HG03565 (cell line): ENCODE measurements around the gene CYLD.

Experiments used
- ATAC-seq: cut with Tn5 transposase; IDR thresholded peaks from one replicate; pipeline ENCODE4 v1.9.1; 2021; ENCODE audit warnings: mild to moderate bottlenecking, moderate library complexity; ENCODE audit not compliant: unreplicated experiment

CYLD gene

GRCh38 chr16:50737420-50737959 is 4.4 kb upstream of the CYLD start:
- ATAC-seq: no peak

DNA sequence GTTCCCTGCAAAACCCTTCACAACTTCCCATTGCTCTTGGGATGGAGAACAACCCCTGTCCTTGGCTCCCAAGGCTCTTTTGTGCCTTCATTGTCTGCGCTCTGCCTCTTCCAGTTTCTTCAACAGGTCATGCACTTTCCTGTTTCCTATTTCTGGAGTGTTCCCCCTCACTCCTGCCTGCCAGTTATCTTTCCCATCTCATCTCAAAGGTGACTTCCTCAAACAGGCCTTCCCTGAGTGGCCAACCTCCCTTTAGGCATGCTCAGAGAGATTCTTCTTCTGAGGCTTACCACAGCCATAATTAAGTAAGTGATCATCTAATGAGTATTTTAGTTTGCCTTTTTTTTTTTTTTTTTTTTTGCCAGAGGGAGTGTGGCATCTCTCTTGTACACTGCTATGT is 2.9 kb upstream of the CYLD start:
- no peak for ATAC-seq

- ATAC-seq: no peak
These were observed 1.1 kb upstream of the CYLD start for GRCh38 chr16:50740736-50741135.

- no peak for ATAC-seq
These were observed 583 bp upstream of the CYLD start for GRCh38 chr16:50741225-50741780.

DNA sequence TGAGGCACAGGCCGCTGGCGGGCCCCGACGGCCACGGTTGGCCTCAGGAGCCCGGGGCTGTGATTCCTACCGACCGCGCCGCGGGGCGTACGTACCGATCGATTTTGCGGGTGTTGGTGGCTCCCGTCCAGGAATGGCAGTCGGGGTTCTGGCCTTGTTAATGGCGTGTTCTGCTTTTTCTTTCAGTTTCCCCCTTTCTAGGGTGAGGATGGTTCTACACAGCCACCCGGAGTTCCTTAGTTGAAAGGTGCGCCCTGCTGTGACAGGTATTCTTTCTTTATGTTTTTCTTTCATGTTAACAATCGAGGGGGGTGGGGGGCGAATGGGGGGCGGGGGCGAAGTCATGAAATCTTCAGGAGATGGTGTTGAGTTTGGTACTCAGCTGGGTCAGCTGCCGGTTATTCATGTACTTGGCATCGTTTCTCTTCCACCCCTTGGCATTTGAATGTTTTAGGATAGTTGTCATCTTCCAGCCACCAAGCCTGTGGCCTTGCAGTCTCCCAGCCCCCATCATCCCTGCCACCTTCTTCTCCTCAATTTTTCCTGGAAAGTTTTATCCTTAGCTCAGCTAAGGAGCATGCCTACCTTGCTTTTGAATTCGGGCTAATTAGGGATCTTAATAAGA is 802 bp downstream of the CYLD start:
- ATAC-seq: no peak

GRCh38 chr16:50743581-50744225 is 1.8 kb downstream of the CYLD start:
- no peak for ATAC-seq

DNA sequence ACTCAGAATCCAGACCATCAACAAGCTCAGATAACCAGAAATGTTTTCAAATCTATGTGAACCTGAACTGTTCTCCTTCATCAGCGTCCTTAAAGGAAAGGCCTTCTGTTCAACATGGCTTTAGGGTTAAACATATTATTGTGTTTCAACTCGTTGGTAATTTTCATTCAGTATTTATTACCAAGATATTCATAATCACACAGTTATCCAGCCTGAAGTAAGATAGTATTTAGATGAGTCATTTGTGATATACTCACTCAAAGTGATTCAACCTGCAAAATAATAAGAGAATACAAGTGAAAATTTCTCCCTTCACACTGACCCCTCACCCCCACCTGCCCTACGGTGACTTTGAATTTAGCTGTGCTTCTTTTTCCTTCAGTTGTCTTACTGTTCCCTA is 3.0 kb downstream of the CYLD start:
- ATAC-seq: no peak

DNA sequence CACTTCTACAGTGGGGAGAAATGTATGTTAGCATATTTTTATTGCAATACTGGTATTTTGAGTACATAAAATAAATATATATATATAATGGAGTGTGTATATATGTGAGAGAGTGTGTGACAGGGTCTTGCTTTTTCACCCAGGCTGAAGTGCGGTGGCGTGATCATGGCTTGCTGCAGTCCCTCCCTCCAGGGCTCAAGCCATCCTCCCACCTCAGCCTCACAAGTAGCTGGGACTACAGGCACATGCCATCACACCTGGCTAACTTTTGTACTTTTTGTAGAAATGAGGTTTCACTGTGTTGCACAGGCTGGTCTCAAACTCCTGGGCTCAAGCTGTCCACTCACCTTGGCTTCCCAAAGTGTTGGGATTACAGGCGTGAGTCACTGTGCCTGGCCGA is 4.1 kb downstream of the CYLD start:
- ATAC-seq: no peak

- no peak for ATAC-seq
These were observed 5.5 kb downstream of the CYLD start for GRCh38 chr16:50747207-50747956.

- ATAC-seq: no peak
These were observed 9.6 kb downstream of the CYLD start for GRCh38 chr16:50751528-50751927.

DNA sequence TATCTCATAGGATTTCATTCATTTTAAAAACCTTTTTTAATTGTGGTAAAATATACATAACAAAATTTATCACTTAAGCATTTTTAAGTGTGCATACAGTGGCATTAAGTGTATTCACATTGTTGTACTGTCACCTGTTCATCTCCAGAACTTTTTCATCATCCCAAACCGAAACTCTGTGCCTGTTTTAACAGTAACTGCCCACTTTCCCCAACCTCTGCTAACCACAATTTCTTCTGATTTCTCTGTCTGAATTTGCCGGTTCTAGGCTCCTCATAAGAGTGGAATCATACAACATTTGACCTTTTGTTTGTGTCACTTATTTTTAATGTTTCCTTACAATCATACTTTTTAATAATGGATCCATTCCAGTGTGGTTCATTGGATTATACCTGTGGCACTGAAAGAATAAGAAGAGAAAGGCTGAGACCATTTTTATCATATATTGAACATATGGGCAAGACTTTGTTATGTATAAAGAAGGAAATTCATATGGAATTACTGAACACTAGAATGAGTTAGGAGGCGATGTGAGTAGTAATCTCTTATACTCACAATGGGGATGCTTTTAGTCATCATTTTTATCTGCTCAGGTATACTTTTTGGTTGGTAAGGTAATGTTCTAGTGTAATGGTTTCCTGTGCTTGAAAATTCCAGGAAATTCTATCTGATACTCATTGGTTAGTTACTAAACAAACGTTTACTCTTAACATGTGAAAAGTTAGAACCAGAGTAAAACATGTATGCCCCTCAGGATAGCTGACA is 10.8 kb downstream of the CYLD start:
- no peak for ATAC-seq

DNA sequence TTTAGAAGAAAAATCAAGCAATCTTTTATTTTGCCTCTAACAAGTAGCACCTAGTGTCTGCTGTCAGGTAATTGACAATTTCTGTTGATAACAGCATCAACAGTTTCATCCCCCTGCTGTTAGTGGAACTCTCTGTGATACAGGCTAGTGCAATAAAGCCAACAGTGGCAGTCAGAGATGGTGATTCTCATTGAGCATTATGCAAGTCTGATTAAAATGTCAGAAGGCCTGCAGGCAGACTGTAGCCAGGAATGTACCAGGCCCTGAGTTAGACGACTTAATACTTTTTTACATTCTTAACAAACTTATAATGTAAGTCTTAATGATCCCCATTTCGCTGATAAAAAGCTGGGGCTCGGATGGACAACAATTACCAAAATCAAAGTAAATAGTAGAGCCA is 14.6 kb downstream of the CYLD start:
- no peak for ATAC-seq

DNA sequence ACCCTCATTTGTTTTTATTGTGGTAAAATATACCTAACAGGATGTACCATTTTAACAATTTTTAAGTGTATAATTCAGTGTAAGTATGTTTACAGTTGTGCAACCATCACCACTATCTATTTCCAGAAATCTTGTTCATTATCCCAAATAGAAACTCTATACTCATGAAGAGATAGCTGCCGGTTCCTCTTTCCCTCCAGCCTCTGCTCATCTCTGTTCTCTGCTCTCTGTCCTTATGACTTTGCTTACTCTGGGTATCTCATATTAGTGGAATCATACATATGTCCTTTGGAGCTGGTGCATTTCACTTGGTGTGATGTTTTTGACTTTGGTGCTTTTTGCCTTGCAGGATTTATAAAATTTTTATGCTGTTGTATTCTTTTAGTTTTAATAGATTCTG is 19.4 kb downstream of the CYLD start:
- no peak for ATAC-seq

DNA sequence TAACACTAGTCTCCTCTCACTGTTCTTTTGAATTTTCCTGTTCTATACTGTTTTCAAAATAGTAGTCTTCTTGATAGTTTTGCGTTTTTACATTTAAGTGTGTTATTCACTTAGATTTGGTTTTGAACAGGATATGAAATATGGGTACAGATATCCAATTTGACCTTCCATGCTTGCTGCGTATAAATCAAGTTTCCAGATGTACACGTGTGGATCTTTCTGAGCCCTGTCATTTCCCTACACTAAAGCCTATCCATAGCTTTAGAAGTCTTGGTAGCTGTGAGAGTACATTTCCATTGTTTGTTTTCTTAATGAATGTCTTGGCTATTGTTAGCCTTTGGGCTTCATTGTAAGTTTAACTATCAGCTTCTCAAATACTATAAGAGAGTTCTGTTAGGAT is 20.4 kb downstream of the CYLD start:
- no peak for ATAC-seq

DNA sequence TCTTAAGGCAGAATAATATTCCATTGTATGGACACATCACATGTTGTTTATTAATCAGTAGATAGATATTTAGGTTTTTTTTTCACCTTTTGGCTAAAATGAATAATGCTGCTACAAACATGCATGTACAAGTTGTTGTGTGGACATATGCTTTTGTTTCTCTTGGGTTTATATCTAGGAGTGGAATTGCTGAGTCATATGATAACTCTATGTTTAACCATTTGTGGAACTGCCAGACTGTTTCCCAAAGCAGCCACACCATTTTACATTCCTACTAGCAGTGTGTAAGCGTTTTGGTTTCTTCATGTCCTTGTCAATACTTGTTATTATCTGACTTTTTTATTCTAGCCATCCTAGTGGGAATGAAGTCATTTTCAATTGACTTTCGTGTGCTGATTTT is 21.3 kb downstream of the CYLD start:
- no peak for ATAC-seq

DNA sequence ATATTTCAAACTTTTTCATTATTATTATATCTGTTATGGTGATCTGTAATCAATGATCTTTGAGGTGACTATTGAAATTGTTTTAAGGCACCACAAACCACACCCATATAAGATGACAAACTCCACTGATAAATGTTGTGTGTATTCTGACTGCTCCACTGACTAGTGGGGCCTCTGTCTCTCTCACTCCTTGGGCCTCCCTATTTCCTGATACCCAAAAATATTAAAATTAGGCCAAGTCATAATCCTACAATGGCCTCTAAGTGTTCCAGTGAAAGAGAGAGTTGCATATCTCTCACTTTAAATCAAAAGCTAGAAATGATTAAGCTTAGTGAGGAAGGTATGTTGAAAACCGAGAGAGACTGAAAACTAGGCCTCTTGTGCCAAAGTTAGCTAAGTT is 23.4 kb downstream of the CYLD start:
- ATAC-seq: no peak

DNA sequence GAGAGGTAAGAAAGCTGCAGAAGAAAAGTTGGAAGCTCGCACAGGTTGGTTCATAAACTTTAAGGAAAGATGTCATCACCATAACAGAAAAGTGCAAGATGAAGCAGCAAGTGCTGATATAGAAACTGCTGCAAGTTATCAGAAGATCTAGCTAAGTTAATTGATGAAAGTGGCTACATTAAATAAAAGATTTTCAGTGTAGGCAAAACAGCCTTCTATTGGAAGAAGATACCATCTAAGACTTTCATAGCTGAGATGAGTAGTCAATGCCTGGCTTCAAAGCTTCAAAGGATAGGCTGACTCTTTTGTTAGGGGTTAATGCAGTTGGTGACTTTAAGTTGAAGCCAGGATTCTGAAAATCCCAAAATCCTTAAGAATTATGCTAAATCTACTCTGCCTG is 24.0 kb downstream of the CYLD start:
- no peak for ATAC-seq

DNA sequence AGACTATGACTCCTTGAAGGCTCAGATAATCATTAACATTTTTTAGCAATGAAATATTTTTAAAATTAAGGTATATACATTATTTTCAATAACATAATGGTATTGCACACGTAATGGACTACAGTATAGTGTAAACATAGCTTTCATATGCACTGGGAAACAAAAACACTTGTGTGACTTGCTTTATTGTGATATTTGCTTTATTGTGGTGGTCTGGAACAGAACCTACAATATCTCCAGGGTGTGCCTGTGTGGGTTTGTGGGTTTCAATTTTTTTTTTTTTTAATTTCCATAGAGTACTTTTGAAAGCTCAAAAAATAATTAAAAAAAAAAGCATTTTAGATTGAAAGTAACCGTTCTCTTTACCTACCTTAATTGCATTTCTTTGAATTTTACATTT is 25.3 kb downstream of the CYLD start:
- ATAC-seq: no peak

GRCh38 chr16:50771366-50771765 is 29.5 kb downstream of the CYLD start:
- no peak for ATAC-seq

DNA sequence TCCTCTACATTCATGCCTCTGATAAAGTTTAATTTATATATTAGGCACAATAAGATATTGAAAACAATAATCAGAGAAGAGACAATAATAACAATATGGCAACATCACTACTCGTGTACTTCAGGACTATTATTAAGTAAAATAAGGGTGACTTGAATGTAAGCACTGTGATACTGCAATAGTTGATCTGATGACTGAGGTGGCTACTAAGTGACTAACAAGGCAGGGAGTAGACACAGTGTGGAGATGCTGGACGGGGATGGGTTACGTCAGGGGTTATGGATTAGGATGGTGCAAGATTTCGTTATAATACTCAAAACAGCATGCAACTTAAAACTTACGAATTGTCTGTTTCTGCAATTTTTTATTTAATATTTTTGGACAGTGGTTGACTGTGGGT is 32.5 kb downstream of the CYLD start:
- no peak for ATAC-seq

DNA sequence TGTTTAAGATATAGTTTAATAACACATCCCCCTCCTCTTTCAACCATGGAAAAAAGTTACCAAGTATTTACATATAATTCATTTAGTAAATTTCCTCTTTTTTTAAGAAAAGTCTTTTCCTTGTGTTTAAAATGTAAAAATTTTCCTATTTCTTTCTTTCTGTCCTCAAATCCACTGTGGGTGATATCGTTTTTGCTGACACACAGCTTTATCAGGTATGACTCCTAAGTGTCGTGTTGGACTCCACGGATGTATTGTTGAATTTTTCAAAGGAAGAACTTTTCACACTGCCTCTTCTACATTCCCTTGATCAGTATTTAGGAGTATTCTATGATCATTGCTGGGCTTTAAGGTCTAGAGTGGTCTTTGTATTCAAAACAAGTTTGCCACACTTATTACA is 33.1 kb downstream of the CYLD start:
- ATAC-seq: no peak
